ENCODE measurements around the gene TMEM11. TPM values are rescaled to one million over a fixed set of nuclear protein-coding genes. Genes with fewer than 3 reads are reported as not detected.

The TMEM11 gene
- polyA plus RNA-seq, 1 experiment, result 69.5 TPM

- CTCF ChIA-PET, result interaction anchor here (1.2 kb wide), 2 partner anchors 67 to 294 kb away, joined by 3 to 4 read pairs; no protein-coding TSS in a partner anchor
Observed at GRCh38 chr17:21217346-21217745, 3.4 kb upstream of the TMEM11 start.

GRCh38 chr17:21215935-21216334, 2.0 kb upstream of the TMEM11 start:
- CTCF ChIA-PET, result interaction anchor here (1.2 to 1.7 kb wide), 2 partner anchors 23 to 296 kb away, joined by 3 to 5 read pairs; no protein-coding TSS in a partner anchor
- TF ChIP-seq CTCF (IDR thresholded peaks at IDR 0.05; ENCODE audit: insufficient read depth, low read depth, low read length), result no peak
- Histone ChIP-seq H3K27me3 (ENCODE audit: control insufficient read depth, insufficient read depth, low read length) (no peaks in the 10 kb centered on the region), H3K4me3 (ENCODE audit: low read depth, low read length) (no peak overlapping the region), H3K36me3 (ENCODE audit: control insufficient read depth, insufficient read depth, low read length) (peaks cover 2% of the 10 kb centered on the region)
- POLR2A ChIA-PET, result no interaction called here
- DNase-seq (ENCODE audit: low read depth), result no peak

More at GRCh38 chr17:21217346-21217745, 3.4 kb upstream of the TMEM11 start:
- peaks cover under 1% of the 10 kb centered on the region; the same call in 1 of the 2 replicates for H3K36me3 ChIP-seq (ENCODE audit: control insufficient read depth, insufficient read depth, low read length)
- H3K4me3 ChIP-seq (ENCODE audit: low read depth, low read length), result no peak overlapping the region
- no peak for DNase-seq (ENCODE audit: low read depth)
- H3K27me3 ChIP-seq (ENCODE audit: control insufficient read depth, insufficient read depth, low read length), result no peaks in the 10 kb centered on the region
- no peak for TF ChIP-seq CTCF (IDR thresholded peaks at IDR 0.05; ENCODE audit: insufficient read depth, low read depth, low read length)
- POLR2A ChIA-PET, result no interaction called here

- peaks cover 5% of the 10 kb centered on the region; the same call in 1 of the 2 replicates for H3K36me3 ChIP-seq (ENCODE audit: control insufficient read depth, insufficient read depth, low read length)
- no peaks in the 10 kb centered on the region for H3K27me3 ChIP-seq (ENCODE audit: control insufficient read depth, insufficient read depth, low read length)
- ChIA-PET CTCF (interaction anchor here (1.5 to 1.7 kb wide), 2 partner anchors 24 to 27 kb away, joined by 3 to 5 read pairs; no protein-coding TSS in a partner anchor), POLR2A (no interaction called here)
- H3K4me3 ChIP-seq (ENCODE audit: low read depth, low read length), result peak overlapping the region; percentile 92
- no peak for DNase-seq (ENCODE audit: low read depth)
- no peak for TF ChIP-seq CTCF (IDR thresholded peaks at IDR 0.05; ENCODE audit: insufficient read depth, low read depth, low read length)
Observed at GRCh38 chr17:21214777-21215541, 998 bp upstream of the TMEM11 start.

- ChIA-PET CTCF (interaction anchor here (1.0 to 1.7 kb wide), 6 partner anchors 14 to 94 kb away, joined by 3 to 5 read pairs (median 3); no protein-coding TSS in a partner anchor), POLR2A (no interaction called here)
- no peak for DNase-seq (ENCODE audit: low read depth)
- Histone ChIP-seq H3K27me3 (ENCODE audit: control insufficient read depth, insufficient read depth, low read length) (no peaks in the 10 kb centered on the region), H3K36me3 (ENCODE audit: control insufficient read depth, insufficient read depth, low read length) (peaks cover 10% of the 10 kb centered on the region; the same call in 1 of the 2 replicates), H3K4me3 (ENCODE audit: low read depth, low read length) (peak overlapping the region; percentile 92)
- TF ChIP-seq CTCF (IDR thresholded peaks at IDR 0.05; ENCODE audit: insufficient read depth, low read depth, low read length), result no peak
Observed at GRCh38 chr17:21213638-21214014, 335 bp downstream of the TMEM11 start.

- DNase-seq (ENCODE audit: low read depth), result no peak
- POLR2A ChIA-PET, result no interaction called here
- CTCF ChIA-PET, result interaction anchor here (1.0 to 1.7 kb wide), 10 partner anchors 13 to 96 kb away, joined by 3 to 6 read pairs (median 4); no protein-coding TSS in a partner anchor
Observed at GRCh38 chr17:21212826-21213637, 929 bp downstream of the TMEM11 start.

More at GRCh38 chr17:21212826-21213637, 929 bp downstream of the TMEM11 start:
- Histone ChIP-seq H3K36me3 (ENCODE audit: control insufficient read depth, insufficient read depth, low read length) (peaks cover 12% of the 10 kb centered on the region; the same call in 1 of the 2 replicates), H3K4me3 (ENCODE audit: low read depth, low read length) (peak overlapping the region; percentile 92), H3K27me3 (ENCODE audit: control insufficient read depth, insufficient read depth, low read length) (no peaks in the 10 kb centered on the region)
- no peak for TF ChIP-seq CTCF (IDR thresholded peaks at IDR 0.05; ENCODE audit: insufficient read depth, low read depth, low read length)

All from BJ (cell line).